Erythroblast (primary cell): ENCODE measurements around the gene CBX7.

Experiments used
- GATA1 ChIP-seq: IDR thresholded peaks from 2 replicates; pipeline ENCODE4 v1.6.1; 2011; ENCODE audit warnings: low read depth, mild to moderate bottlenecking, control low read depth, low read length, moderate library complexity
- POLR2A ChIP-seq: IDR thresholded peaks from 2 replicates; pipeline ENCODE4 v1.6.1; 2011; ENCODE audit warnings: mild to moderate bottlenecking, low read length

DNA sequence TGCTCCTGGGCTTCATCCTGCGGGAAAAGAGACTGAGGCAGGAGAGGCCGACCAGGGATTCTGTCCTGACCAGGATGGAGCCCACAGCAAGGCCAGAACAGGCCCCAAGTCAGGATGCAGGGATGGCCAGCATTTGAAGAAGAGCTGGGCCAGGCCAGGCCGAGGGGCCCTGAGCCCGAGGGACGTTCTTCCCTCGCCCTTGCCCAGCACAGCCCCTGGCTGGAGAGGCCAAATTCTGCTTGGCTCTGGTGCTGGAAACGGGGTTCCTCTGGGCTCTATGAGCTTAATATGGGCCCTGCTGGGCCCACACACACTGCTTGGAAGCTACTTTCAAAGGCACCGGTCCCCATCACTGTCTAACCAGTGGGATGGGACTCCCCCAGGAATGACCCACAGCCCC lies 67.8 kb downstream of the CBX7 start:
- TF ChIP-seq POLR2A (no peak), GATA1 (no peak)
